Fibroblast of pulmonary artery (primary cell): ENCODE results near the gene AP3D1.
A peak's percentile ranks its signal among the peaks of the same experiment; 100 is the strongest.

Experiments used
- DNase-seq: peaks from one replicate; pipeline ENCODE4 v3.0.0-alpha.2; 2010; ENCODE audit warnings: low read depth
- H3K4me3 ChIP-seq: replicated peaks from 2 replicates; pipeline ENCODE4 v1.5.1; 2011; ENCODE audit warnings: low read depth, mild to moderate bottlenecking, control low read depth, low read length, moderate library complexity
- CTCF ChIP-seq: IDR thresholded peaks from 2 replicates; pipeline ENCODE4 v1.5.1; 2011; ENCODE audit warnings: mild to moderate bottlenecking, control low read depth, low read length, inconsistent platforms; ENCODE audit errors: missing control alignments

Gene AP3D1

DNA sequence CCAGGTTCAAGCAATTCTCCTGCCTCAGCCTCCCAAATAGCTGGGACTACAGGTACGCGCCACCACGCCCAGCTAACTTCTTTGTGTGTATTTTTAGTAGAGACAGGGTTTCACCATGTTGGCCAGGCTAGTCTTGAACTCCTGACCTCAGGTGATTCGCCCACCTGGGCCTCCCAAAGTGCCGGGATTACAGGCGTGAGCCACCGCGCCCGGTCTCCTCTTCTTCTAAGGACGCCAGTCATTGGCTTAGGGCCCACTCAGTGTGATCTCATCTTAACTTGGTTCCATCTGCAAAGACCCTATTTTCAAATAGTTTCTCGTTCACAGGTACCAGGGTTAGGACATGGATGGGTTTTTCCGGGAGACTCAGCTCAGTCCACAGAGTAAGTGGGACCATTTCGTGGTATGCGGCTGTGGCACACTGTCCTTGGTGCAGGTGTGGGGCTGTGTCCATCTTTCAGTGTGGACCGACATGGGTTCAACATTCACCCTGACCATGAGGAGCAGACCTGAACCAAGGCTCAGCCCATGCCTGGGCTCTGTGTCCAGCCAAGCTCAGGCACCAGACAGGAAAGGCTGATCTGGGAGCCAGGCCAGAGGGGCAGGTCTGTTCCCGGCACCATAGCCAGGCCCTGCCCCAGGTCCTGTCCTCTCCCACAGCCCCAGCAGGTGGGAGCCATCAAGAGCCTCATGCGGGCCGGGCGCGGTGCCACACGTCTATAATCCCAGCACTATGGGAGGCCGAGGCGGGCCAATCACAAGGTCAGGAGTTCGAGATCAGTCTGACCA lies 97.6 kb downstream of the AP3D1 start:
- DNase-seq = peak; percentile 95
- H3K4me3 ChIP-seq = no peak overlapping the region
- no peak for TF ChIP-seq CTCF

GRCh38 chr19:2051773-2052704 lies 99.3 kb downstream of the AP3D1 start:
- no peak for TF ChIP-seq CTCF
- no peak for DNase-seq
- no peak overlapping the region for H3K4me3 ChIP-seq

DNA sequence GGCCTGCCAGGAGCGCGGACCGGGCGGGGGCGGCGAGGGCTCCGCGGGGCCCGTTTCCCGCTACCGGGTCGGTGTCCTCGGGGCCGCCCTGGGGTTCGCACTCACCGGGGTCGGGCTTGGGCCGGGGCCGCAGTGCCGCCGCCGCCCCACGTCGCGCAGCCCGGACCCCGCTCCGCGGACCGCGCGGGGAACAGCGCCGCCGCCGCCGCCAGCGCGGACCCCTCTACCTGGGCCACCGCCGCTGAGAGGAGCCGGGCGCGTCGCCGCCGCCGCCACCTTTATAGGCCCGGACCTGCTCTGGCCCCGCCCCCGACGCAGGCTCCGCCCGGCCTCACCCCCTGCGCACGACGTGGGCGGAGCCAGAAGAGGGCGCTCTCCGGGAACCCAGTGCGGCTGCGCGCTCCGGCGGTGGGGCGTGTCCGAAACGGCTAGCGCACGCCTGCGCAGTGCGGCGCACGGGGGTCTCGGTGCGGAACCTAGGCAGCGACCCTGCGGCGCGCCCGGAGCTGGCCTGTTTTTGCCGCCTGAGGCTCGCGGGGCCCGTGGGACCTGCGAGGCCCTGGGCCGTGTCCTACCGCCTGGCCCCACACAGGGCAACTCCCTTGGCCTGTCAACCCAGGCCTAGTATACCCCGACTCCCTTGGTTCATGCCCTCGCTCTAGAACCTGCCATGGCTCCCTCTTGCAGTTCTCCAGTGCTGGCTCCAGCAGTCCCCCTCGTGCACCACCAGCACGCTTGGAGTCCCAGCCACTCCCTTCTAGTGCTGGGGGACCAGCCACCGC lies 100.2 kb downstream of the AP3D1 start, which contains the start of gene MKNK2:
Gene MKNK2 (minus strand): TSS at position 254 of the 782 bp plus-strand sequence. CDS start 393 bp downstream, outside the sequence.
- DNase-seq = peak; percentile 91

More for the DNA sequence above, 100.2 kb downstream of the AP3D1 start, which contains the start of gene MKNK2:
- H3K4me3 ChIP-seq = peak within 1 kb of the TSS; percentile 92
- peak; percentile 22 for TF ChIP-seq CTCF
